GM12878 (cell line): ENCODE results near the gene GPBP1L1. TPM values are rescaled to one million over a fixed set of nuclear protein-coding genes. Genes with fewer than 3 reads are reported as not detected.
A peak's percentile ranks its signal among the peaks of the same experiment; 100 is the strongest.

ENCODE experiments used
- ATAC-seq: fragments of 200-7000 bp; cut with Tn5 transposase; 3 replicates; pipeline ENCODE4 v1.9.1; 2020; ENCODE audit warnings: mild to moderate bottlenecking, moderate library complexity
- BruUV-seq: library from RNA; stranded (reverse); fragments of 400-500 nt; replicated peaks from 2 replicates; lab custom pipeline; 2021; lab: Mats Ljungman, UMichigan
- CTCF ChIA-PET: fragments of 300-600 bp; sonication (Branson Sonifier 250); formaldehyde crosslinking; extraction: SDS; loops from one replicate; lab custom pipeline; 2021; ENCODE audit warnings: inconsistent platforms; lab: Yijun Ruan, JAX
- POLR2A ChIA-PET: fragments of 350-600 bp; formaldehyde crosslinking; extraction: SDS; loops from one replicate; lab custom pipeline; 2021; ENCODE audit warnings: inconsistent platforms; lab: Charles Lee
- RAD21 ChIA-PET: fragments of 300-600 bp; sonication (Branson Sonifier 250); formaldehyde crosslinking; loops from one replicate; lab custom pipeline; 2023; ENCODE audit warnings: antibody characterized with exemption; ENCODE audit not compliant: unreplicated experiment; lab: Charles Lee
- SMC1A ChIA-PET: fragments of 300-600 bp; sonication (Branson Sonifier 250); formaldehyde crosslinking; loops from one replicate; lab custom pipeline; 2023; ENCODE audit not compliant: unreplicated experiment, uncharacterized antibody; lab: Charles Lee
- DNase-seq: peaks from one replicate; pipeline ENCODE4 v3.0.0-alpha.2; 2011; ENCODE audit warnings: low read depth, low spot score
- FAIRE-seq: peaks from 3 replicates; lab custom pipeline; 2011; peaks lifted over from hg19 to GRCh38; lab: Jason Lieb, UNC
- H2AFZ ChIP-seq: 2 replicates; pipeline ENCODE4 v1.6.0; 2011; ENCODE audit warnings: low read depth, low read length, control low read depth; ENCODE audit not compliant: control insufficient read depth
- H3K27ac ChIP-seq: 2 replicates; pipeline ENCODE4 v1.5.1; 2011; ENCODE audit warnings: control low read depth; ENCODE audit not compliant: control insufficient read depth, insufficient read depth
- H3K27me3 ChIP-seq, 2 experiments: replicated peaks in 1 of 2; 2 replicates each; pipeline versions ENCODE4 v1.6.0 to v1.6.1; 2011; ENCODE audit warnings: low read length in 1 of 2; ENCODE audit not compliant: control insufficient read depth in 2 of 2, insufficient read depth in 2 of 2
- H3K36me3 ChIP-seq, 2 experiments: 2 replicates each; pipeline ENCODE4 v1.5.1; 2011; ENCODE audit warnings: low read length in 1 of 2; ENCODE audit not compliant: control insufficient read depth in 2 of 2, insufficient read depth in 2 of 2
- H3K4me1 ChIP-seq: 2 replicates; pipeline ENCODE4 v1.6.1; 2011; ENCODE audit warnings: mild to moderate bottlenecking, low read length, moderate library complexity, mixed read lengths; ENCODE audit not compliant: control insufficient read depth, insufficient read depth
- H3K4me2 ChIP-seq: 2 replicates; pipeline ENCODE4 v1.6.0; 2011; ENCODE audit warnings: control low read depth; ENCODE audit not compliant: control insufficient read depth, insufficient read depth
- H3K4me3 ChIP-seq: fragments of 200-600 bp; sonication (generic); 2 replicates; pipeline ENCODE4 v1.5.1; 2016
- H3K79me2 ChIP-seq: 2 replicates; pipeline ENCODE4 v1.6.0; 2011; ENCODE audit warnings: low read length; ENCODE audit not compliant: control insufficient read depth, insufficient read depth
- H3K9ac ChIP-seq: 2 replicates; pipeline ENCODE4 v1.8.0; 2011; ENCODE audit warnings: low read length, control low read depth, mixed read lengths; ENCODE audit not compliant: control insufficient read depth, insufficient read depth
- H3K9me3 ChIP-seq: replicated peaks from 3 replicates; pipeline ENCODE4 v1.5.1; 2011; ENCODE audit warnings: mild to moderate bottlenecking, low read length; ENCODE audit not compliant: control insufficient read depth, insufficient read depth
- H4K20me1 ChIP-seq: 2 replicates; pipeline ENCODE4 v1.6.0; 2011; ENCODE audit not compliant: control insufficient read depth, insufficient read depth
- RAD21 ChIP-seq: IDR thresholded peaks from 2 replicates; pipeline ENCODE4 v1.6.1; 2011; ENCODE audit warnings: mild to moderate bottlenecking, low read depth, low read length, moderate library complexity; ENCODE audit not compliant: insufficient read depth
- WGBS: methylation state at CpG from one replicate; pipeline ENCODE4 v1.1.6; 2016; ENCODE audit warnings: low lambda C conversion rate; ENCODE audit not compliant: insufficient replicate concordance, insufficient coverage; ENCODE audit errors: missing lambda C conversion rate; 5-methylcytosine and 5-hydroxymethylcytosine counted together
- in situ Hi-C: fragments of 300-500 bp; cut with MboI; formaldehyde crosslinking; loops from 9 replicates; pipeline ENCODE4 v1.14.3; 2018; ENCODE audit warnings: mixed read lengths
- intact Hi-C: fragments of 100-400 bp; cut with micrococcal nuclease; formaldehyde crosslinking; loops from one replicate; pipeline ENCODE4 v1.14.2; 2022; ENCODE audit not compliant: unreplicated experiment
- polyA plus RNA-seq, 11 experiments: library from polyadenylated mRNA; depleted of rRNA in 4 of 11; unstranded in 6 of 11; stranded (reverse) in 5 of 11; fragments of >200 nt; fragmentation: Nextera tagmentation in 4 of 11; fragmentation: Illumina TruSeq in 1 of 11; extraction: Ambion mirVana in 4 of 11; extraction: Trizol in 1 of 11; gene quantifications; 1 replicate in 1 of 11; 2 replicates in 10 of 11; pipeline versions ENCODE4 v1.2.1 to v1.2.3, GENCODE V29; 2011 to 2016; ENCODE audit warnings: inconsistent platforms in 2 of 11, missing spikeins in 2 of 11, low read depth in 1 of 11
- total RNA-seq, 4 experiments: library from RNA; depleted of rRNA in 3 of 4; stranded (reverse); fragments of >200 nt in 3 of 4; fragmentation: Illumina TruSeq in 1 of 4; extraction: Trizol in 1 of 4; gene quantifications; 2 replicates each; pipeline versions ENCODE4 v1.2.1 to v1.2.3, GENCODE V29; 2013 to 2021
- TF ChIP-seq, protein P1 (sequence below): fragments of 450-650 bp; IDR thresholded peaks from 2 replicates; pipeline ENCODE4 v1.6.1; 2017; ENCODE audit warnings: mild to moderate bottlenecking, moderate library complexity

The GPBP1L1 gene
- total and polyA plus RNA-seq, 10 of the 15 experiments (the other 5 are each of a cell fraction or from before 2014, with no cell fraction given): 37.3 to 91.6 (median 81.2) TPM

DNA sequence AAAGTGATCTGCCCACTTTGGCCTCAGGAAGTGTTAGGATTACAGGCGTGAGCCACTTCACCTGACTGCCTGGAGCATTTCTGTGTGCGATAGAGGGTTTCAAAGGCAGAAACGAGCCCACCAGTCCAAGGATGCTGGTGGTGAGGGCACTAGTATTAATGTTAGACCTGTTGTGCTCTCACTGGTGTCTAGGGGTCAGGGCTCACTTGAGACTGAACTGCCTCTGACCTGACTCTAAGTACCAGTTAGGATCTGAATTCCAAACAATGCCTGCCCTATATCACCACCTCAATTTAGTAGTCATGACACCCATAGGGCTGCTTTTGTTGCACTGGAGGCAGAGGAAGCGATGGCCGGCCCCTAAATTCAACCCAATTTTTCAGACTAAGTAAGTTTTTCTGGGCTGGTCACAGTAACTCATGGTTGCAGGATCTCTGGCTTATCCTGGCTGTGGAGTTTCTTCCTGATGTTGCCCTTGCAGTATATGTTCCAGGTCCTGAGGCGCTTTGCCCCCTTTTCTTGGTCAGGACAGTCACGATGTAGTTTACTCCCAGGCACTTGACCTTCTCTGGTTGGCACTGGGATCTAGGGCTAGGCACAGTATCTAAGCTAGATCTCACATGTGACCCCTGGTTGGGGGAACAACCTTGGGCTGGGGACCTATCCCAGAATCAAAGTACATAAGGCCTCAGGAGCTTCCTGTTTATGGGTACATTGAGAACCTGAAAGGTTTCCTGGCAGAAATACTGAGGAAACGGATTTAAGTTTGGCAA is 67.0 kb downstream of the GPBP1L1 start:
- Histone ChIP-seq H3K4me2 (no peak overlapping the region), H3K9ac (no peak overlapping the region), H3K4me3 (no peak overlapping the region), H2AFZ (no peak overlapping the region), H3K79me2 (no peaks in the 10 kb centered on the region), H3K27ac (no peak overlapping the region), H3K36me3 (peaks cover 16 to 45% of the 10 kb centered on the region in 2 experiments), H3K27me3 (no peaks in the 10 kb centered on the region), H4K20me1 (no peaks in the 10 kb centered on the region; the same call in none of the 2 replicates), H3K4me1 (peaks cover 5% of the 10 kb centered on the region), H3K9me3 (no peaks in the 10 kb centered on the region)
- in situ Hi-C loops (no loop called here), intact Hi-C loops (no loop called here)
- POLR2A ChIA-PET: interaction anchor here (0.7 kb wide), 1 partner anchor 279 kb away, joined by 3 read pairs; the partner anchor contains the start of genes MUTYH and TOE1
- DNase-seq (no peak), ATAC-seq (peak; percentile 8), FAIRE-seq (no peak)
- CTCF ChIA-PET: interaction anchor here (1.2 kb wide), 1 partner anchor 10 kb away, joined by 3 read pairs; no protein-coding TSS in a partner anchor
- BruUV-seq: no TSS peak
- RAD21 ChIA-PET: no interaction called here
- TF ChIP-seq, protein P1, sequence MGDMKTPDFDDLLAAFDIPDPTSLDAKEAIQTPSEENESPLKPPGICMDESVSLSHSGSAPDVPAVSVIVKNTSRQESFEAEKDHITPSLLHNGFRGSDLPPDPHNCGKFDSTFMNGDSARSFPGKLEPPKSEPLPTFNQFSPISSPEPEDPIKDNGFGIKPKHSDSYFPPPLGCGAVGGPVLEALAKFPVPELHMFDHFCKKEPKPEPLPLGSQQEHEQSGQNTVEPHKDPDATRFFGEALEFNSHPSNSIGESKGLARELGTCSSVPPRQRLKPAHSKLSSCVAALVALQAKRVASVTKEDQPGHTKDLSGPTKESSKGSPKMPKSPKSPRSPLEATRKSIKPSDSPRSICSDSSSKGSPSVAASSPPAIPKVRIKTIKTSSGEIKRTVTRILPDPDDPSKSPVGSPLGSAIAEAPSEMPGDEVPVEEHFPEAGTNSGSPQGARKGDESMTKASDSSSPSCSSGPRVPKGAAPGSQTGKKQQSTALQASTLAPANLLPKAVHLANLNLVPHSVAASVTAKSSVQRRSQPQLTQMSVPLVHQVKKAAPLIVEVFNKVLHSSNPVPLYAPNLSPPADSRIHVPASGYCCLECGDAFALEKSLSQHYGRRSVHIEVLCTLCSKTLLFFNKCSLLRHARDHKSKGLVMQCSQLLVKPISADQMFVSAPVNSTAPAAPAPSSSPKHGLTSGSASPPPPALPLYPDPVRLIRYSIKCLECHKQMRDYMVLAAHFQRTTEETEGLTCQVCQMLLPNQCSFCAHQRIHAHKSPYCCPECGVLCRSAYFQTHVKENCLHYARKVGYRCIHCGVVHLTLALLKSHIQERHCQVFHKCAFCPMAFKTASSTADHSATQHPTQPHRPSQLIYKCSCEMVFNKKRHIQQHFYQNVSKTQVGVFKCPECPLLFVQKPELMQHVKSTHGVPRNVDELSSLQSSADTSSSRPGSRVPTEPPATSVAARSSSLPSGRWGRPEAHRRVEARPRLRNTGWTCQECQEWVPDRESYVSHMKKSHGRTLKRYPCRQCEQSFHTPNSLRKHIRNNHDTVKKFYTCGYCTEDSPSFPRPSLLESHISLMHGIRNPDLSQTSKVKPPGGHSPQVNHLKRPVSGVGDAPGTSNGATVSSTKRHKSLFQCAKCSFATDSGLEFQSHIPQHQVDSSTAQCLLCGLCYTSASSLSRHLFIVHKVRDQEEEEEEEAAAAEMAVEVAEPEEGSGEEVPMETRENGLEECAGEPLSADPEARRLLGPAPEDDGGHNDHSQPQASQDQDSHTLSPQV: no peak
- 0 out of 2 replicates have a peak, but pooled peaks have one; percentile 3 for TF ChIP-seq RAD21
- SMC1A ChIA-PET: no interaction called here
- 61% methylated on average over 8 of the region's 8 CpGs for WGBS
